Ascending aorta (tissue), 2 donors: ENCODE results near the gene SPON1. TPM values are rescaled to one million over a fixed set of nuclear protein-coding genes. Genes with fewer than 3 reads are reported as not detected.

Source experiments
- DNase-seq, 2 donors: peaks; one replicate each; pipeline ENCODE4 v3.0.0-alpha.2; 2019; ENCODE audit warnings: low spot score in 2 of 2
- H3K27ac ChIP-seq, 2 donors: fragments of 200-600 bp; sonication (generic); one replicate each; pipeline ENCODE4 v1.5.1; 2016 to 2017; ENCODE audit warnings: mild to moderate bottlenecking in 1 of 2
- H3K27me3 ChIP-seq: fragments of 200-600 bp; sonication (generic); one replicate; pipeline ENCODE4 v1.5.1; 2017
- H3K36me3 ChIP-seq, 2 donors: fragments of 200-600 bp; sonication (generic); one replicate each; pipeline ENCODE4 v1.5.1; 2016
- H3K4me1 ChIP-seq, 2 donors: fragments of 200-600 bp; sonication (generic); one replicate each; pipeline ENCODE4 v1.5.1; 2016 to 2017; ENCODE audit warnings: mild to moderate bottlenecking in 1 of 2
- H3K4me3 ChIP-seq, 2 donors: fragments of 200-600 bp; sonication (generic); one replicate each; pipeline ENCODE4 v1.5.1; 2016 to 2017; ENCODE audit warnings: mild to moderate bottlenecking in 1 of 2
- H3K9me3 ChIP-seq, 2 donors: fragments of 200-600 bp; sonication (generic); one replicate each; pipeline ENCODE4 v1.5.1; 2016
- CTCF ChIP-seq, 3 experiments: fragments of 200-600 bp in 2 of 3; fragments of 450-650 bp in 1 of 3; sonication (generic) in 2 of 3; IDR thresholded peaks; one replicate each; pipeline ENCODE4 v1.5.1; 2016 to 2019; ENCODE audit warnings: antibody characterized with exemption in 3 of 3, mild to moderate bottlenecking in 1 of 3, moderate library complexity in 1 of 3
- intact Hi-C: fragments of 100-400 bp; cut with DNase I; formaldehyde crosslinking; loops from one replicate; pipeline ENCODE4 v1.15.1; 2023
- total RNA-seq: library from RNA; depleted of rRNA; stranded (reverse); fragments of >200 nt; gene quantifications from one replicate; pipeline ENCODE4 v1.1.0, GENCODE V29; 2016

Gene SPON1
- total RNA-seq, 1 donor from 2014 or later = 37.8 TPM

GRCh38 chr11:14310679-14311078 is 348.2 kb downstream of the SPON1 start:
- H3K4me1 ChIP-seq = peaks cover 0 to 42% of the 10 kb centered on the region in 2 donors
- no peaks in the 10 kb centered on the region for H3K36me3 ChIP-seq
- no peak for TF ChIP-seq CTCF (IDR thresholded peaks at IDR 0.05)

GRCh38 chr11:14312736-14313438 is 350.4 kb downstream of the SPON1 start:
- peak overlapping the region in 1 of 2 donors; percentile 9 for H3K27ac ChIP-seq
- no peak for TF ChIP-seq CTCF (IDR thresholded peaks at IDR 0.05)
- H3K4me1 ChIP-seq = peaks cover 0 to 41% of the 10 kb centered on the region in 2 donors
- H3K36me3 ChIP-seq = no peaks in the 10 kb centered on the region
- no peaks in the 10 kb centered on the region for H3K27me3 ChIP-seq
- intact Hi-C loops = no loop called here
- DNase-seq = no peak
- no peak overlapping the region for H3K4me3 ChIP-seq
- H3K9me3 ChIP-seq = no peaks in the 10 kb centered on the region

More at GRCh38 chr11:14310679-14311078, 348.2 kb downstream of the SPON1 start:
- Histone ChIP-seq H3K27me3 (no peaks in the 10 kb centered on the region), H3K9me3 (no peaks in the 10 kb centered on the region), H3K4me3 (no peak overlapping the region), H3K27ac (no peak overlapping the region)
- DNase-seq = no peak
- intact Hi-C loops = no loop called here

- Histone ChIP-seq H3K4me3 (no peak overlapping the region), H3K9me3 (no peaks in the 10 kb centered on the region), H3K27me3 (no peaks in the 10 kb centered on the region), H3K4me1 (peaks cover 4 to 39% of the 10 kb centered on the region in 2 donors), H3K36me3 (no peaks in the 10 kb centered on the region), H3K27ac (no peak overlapping the region)
- intact Hi-C loops = no loop called here
- no peak for TF ChIP-seq CTCF (IDR thresholded peaks at IDR 0.05)
- no peak for DNase-seq
Measured at GRCh38 chr11:14314127-14314526, 351.6 kb downstream of the SPON1 start.

GRCh38 chr11:14315130-14315529 is 352.6 kb downstream of the SPON1 start:
- TF ChIP-seq CTCF (IDR thresholded peaks at IDR 0.05) = no peak
- intact Hi-C loops = no loop called here
- no peaks in the 10 kb centered on the region for H3K36me3 ChIP-seq
- no peaks in the 10 kb centered on the region for H3K27me3 ChIP-seq
- peaks cover 4 to 38% of the 10 kb centered on the region in 2 donors for H3K4me1 ChIP-seq
- no peak overlapping the region for H3K4me3 ChIP-seq
- H3K27ac ChIP-seq = no peak overlapping the region
- H3K9me3 ChIP-seq = no peaks in the 10 kb centered on the region
- no peak for DNase-seq
